Activated CD4-positive, alpha-beta T cell treated with anti-CD3 and anti-CD28 coated beads, Interleukin-2, amount 50 U/mL, for 1 hour (primary cell): ENCODE results near the gene TMEM141.
A peak's percentile ranks its signal among the peaks of the same experiment; 100 is the strongest.

Experiments
- DNase-seq: peaks from one replicate; pipeline ENCODE4 v3.0.0-alpha.2; 2020

TMEM141 gene

DNA sequence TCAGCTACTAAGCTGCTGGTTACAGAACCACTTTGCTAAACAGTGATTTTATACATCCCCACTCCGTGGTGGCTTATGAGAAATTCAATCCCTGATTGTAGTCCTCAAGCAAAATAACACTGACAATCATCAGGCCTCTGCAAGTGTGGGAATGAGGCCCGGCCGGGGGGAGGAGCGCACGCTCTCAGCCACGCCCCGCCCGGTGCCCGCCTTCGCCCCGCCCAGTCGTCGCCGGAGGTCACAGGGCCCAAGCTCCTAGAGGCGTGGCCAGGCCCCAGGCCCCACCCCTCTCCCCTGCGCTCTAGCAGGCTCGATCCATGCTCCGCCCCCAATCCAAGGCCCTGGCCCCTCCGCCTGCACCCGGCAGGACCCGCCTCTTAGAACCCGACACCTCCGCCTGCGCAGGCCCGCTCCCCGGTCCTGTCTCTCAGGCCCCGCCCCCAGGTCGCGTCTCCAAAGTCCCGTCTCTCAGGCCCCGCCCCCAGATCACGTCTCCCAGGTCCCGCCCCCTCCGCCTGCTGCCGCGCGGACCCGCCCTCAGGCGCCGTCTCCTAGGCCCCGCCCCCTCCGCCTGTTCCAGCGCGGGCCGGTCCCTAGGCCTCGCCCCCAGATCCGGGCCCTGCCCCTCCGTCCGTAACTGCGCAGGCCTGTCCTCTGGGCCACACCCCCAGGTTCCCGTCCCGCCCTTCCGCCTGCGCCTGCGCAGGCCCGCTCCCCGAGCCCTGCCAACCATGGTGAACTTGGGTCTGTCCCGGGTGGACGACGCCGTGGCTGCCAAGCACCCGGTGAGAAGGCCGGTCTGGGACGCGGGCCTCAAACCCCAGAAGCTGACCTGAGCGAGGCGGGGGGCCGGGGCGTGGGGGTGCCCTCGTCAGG is at the start of gene TMEM141:
Gene TMEM141 (plus strand): TSS at position 705 of the 876 bp plus-strand sequence. CDS start 27 bp downstream, at position 732.
- DNase-seq = peak; percentile 100

- DNase-seq = no peak
Observed at GRCh38 chr9:136741883-136742571, 49.1 kb upstream of the TMEM141 start.

DNA sequence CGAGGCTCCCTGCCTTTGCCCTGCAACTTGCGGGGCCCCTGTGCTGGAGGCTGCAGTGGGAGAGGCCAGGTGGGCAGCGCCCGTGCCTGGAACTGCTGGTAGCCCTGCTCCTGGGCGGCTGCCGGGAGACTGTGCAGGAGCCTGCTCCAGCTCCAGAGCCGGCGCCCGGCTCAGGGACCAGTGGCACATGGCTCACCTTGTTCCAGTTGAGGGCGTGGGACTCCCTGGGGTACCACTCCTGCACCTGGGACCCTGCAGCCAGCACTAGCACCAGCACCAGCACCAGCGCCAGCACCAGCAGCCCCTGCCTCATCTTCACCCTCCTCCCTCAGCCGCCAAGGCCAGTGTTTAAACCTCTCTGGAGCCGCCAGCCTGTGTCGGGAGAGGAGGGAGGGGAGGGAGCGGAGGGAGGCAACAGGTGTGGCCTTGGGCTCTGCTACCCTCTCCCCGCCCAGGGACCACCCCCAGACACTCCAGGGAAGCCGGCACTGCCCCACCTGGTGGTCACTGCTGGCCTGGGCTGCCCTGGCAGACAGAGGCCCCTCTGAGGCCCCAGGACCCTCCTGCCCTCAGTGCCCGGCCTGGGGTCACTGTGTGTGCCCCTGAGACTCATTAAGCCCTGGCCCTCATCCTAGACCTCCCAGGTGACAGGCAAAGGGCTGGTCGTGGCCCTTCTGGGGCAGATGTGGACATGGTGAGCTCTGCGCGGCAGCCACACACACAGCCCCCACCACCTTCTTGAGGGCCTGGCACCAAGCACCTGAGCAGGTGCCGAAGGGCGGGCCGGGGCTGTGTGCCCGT is 48.4 kb upstream of the TMEM141 start, which contains the start of gene LCN10:
Gene LCN10 (minus strand): TSS at position 350 of the 801 bp plus-strand sequence. CDS start 37 bp downstream, at position 313.
- no peak for DNase-seq

DNA sequence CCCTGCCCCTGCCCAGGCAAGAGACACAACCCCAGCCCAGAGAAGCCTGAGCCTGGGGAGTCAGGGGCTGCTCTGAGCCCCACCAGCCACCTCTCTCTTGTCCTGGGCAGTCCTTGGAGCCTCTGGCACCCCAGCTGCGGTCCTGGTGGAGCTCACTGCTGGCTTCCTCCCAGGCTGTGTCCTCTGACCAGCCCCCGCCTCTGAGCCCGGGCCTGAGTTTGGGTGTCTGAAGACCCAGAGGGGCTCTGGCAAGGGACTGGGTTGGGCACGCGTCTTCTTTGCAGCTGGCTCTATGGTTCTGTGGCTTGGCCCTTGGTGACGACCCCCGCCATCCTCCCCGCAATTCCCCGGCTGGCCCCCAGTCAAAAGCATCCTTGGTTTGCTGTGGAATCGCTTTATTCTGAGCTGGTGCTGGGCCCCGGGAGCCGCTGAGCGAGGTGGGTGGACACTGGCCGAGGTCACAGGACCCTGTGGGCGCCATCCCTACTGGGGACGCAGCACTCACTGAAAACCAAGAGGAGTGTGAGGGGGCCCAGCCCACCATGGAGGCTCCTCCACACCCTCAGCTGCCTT is 47.4 kb upstream of the TMEM141 start:
- no peak for DNase-seq

- DNase-seq = no peak
Observed at GRCh38 chr9:136744773-136745172, 46.4 kb upstream of the TMEM141 start.

GRCh38 chr9:136745389-136746154 is 45.6 kb upstream of the TMEM141 start:
- no peak for DNase-seq

- no peak for DNase-seq
Observed at GRCh38 chr9:136746155-136746490, 45.0 kb upstream of the TMEM141 start.

- no peak for DNase-seq
Observed at GRCh38 chr9:136746621-136747020, 44.5 kb upstream of the TMEM141 start.

GRCh38 chr9:136747161-136748060 is 43.7 kb upstream of the TMEM141 start:
- no peak for DNase-seq

GRCh38 chr9:136748201-136748600 is 42.9 kb upstream of the TMEM141 start, which contains the start of gene LCN6:
LCN6 (minus strand) TSS chr9:136748525; CDS start chr9:136748483, 42 bp downstream.
- no peak for DNase-seq

DNA sequence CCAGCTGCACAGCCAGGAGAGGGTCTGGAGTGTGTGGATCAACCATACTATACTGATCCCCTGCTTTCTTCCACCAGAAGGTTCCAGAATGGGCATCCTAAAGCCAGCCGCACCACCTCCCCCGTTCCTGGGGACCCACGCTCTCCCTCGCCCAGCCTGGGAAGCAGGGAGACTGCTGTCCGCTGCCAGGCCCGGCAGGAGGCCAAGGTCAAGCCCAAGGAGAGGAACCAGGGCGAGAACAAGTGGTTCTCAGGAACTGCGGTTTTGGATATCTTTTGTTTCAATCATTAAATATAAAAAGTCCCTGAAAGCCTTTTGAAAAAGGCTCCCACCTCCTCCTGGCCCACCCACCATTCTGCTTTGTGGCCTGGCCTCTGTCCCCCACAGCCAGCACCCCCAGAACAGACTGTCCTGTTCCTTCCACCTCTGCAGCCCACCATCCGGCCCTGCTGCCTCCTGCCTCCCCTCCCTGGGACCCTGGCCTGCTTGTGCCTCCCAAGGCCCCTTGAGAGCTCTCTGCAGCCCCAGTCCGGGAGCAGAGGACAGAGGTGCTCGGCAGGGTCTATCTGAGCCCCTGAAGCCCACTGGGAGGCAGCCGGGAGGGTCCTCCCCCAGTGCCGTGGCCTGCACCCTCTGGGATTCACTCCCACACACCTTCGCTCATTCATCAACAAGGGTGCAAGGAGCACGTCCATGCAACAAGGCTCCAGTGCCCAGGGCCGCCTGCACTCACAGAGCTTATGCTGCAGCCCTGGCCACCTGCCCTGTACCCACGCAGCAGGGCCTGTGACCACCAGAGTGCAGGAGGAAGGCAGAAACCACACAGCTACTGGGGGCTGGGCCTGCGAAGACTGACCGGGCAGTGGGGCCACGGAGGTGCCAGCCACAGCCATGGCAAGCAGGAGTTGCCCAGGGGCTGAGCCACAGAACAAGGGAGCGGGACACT is 42.2 kb upstream of the TMEM141 start:
- no peak for DNase-seq

GRCh38 chr9:136750526-136750925 is 40.6 kb upstream of the TMEM141 start:
- DNase-seq = no peak

- DNase-seq = no peak
Observed at GRCh38 chr9:136751244-136751643, 39.9 kb upstream of the TMEM141 start.

- no peak for DNase-seq
Observed at GRCh38 chr9:136751814-136752213, 39.3 kb upstream of the TMEM141 start.

- DNase-seq = no peak
Observed at GRCh38 chr9:136753371-136754058, 37.6 kb upstream of the TMEM141 start.

DNA sequence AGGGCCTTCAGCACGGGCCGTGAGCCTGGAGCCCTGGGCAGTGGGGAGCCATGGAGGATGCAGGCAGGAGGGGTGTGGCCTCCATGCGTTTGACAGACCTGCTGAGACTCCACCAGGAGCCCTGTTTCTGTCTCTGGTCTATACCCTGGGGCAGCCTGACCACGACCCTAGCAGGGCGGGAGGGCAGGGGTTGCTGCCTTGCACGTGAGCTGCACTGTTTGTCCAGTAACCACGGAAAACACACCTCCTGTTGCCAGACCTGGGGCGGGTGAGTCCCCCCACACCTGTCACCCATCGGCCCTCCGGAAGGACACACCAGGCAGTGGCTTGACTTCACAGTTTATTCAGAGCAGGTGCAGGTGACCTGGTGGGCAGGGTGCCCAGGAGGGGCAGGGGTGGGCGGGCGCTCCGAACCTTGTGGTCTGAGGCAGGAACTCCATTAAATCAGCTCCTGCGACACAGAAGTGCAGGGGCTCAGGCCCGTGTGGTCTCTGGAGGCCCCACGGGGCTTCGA is 37.0 kb upstream of the TMEM141 start:
- DNase-seq = no peak

GRCh38 chr9:136754626-136755301 is 36.4 kb upstream of the TMEM141 start:
- DNase-seq = no peak
